GM19438 (cell line): ENCODE results near the gene THSD4.
"Not testable (repeated sequence)": the region's sequence is repeated elsewhere in the genome, so short reads cannot be mapped to it uniquely, and the experiment has no call there.

Source experiments
- ATAC-seq: cut with Tn5 transposase; IDR thresholded peaks from one replicate; pipeline ENCODE4 v1.9.1; 2021; ENCODE audit warnings: low read depth; ENCODE audit not compliant: unreplicated experiment

Gene THSD4

GRCh38 chr15:71180986-71181853 is 65.9 kb downstream of the THSD4 start:
- no peak for ATAC-seq

DNA sequence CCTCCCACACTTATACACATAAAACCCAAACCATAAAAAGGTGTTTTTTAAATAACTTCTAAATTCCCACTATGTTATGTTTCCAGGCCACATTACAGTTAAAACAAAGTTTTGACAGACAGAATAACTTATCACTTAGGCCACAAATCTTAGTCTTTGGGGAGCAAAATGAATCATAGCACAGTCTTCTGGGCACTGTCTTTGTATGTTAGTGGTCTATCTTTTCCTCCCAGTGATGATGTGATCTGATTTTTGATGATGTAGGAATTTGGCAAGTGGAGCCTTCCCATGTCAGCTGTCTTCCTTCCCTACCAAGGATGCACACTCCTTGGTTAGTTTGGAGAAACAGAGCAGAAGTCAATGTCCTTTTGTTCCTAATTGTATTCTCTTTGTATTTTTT is 67.3 kb downstream of the THSD4 start:
- ATAC-seq: no peak

- no peak for ATAC-seq
These were observed 67.8 kb downstream of the THSD4 start for GRCh38 chr15:71183063-71183462.

- ATAC-seq: no peak
These were observed 70.4 kb downstream of the THSD4 start for GRCh38 chr15:71185706-71186105.

- no peak for ATAC-seq
These were observed 71.0 kb downstream of the THSD4 start for GRCh38 chr15:71186267-71186666.

DNA sequence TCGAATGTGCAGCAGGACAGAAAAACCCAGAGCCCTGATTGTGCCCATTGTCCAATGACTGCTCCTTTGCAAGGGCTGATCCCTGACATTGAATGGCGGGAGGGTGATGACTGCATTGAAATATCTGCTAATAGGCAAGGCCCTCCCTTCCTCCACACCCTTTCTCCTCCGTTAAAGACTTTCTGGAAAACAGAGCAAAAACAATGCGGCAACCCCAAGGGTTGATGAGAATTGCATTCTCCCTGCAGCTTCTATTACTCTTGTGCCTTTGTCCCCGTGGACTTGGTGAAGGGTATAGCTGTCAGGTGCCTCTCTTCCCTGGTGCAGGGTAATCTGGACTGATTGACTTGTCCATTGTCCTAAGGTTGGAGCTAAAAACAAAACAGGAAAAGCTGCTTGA is 71.8 kb downstream of the THSD4 start:
- ATAC-seq: no peak

DNA sequence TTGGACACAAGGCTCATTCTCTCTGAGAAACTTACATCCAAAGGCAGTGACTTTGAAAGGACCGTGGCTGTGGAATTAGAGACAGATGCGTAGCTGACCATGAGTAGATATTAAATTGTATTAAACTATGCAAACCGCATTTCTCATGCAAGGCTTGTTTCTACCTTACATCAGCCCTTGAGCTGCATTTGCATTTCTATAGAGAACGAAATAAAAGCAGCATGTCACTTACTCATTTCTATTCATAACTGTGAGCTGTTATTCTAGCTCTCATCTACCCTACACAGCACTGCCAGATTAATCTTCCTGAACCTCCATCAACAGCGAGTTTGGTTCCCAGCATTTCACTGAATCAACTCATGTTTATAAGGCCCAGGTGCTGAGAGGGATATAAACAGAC is 72.3 kb downstream of the THSD4 start:
- no peak for ATAC-seq

DNA sequence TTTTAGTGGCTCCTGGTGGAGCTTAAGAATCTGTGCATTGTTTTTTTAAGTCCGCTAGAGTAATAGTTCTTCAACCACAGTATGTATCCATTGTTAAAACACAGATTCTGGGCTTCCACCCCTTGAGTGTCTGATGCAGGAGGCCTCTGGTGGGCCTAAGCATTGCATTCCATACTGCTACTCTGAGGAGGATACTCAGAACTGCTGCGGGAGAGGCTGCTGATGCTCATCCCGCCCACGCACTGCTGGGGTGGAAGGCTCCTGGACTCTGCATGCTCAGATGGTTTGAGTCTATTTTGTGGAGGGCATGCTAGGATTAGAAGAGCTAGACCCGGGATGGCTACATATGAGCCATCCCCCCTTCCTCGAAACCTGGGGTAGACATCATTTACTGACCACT is 74.4 kb downstream of the THSD4 start:
- ATAC-seq: no peak

DNA sequence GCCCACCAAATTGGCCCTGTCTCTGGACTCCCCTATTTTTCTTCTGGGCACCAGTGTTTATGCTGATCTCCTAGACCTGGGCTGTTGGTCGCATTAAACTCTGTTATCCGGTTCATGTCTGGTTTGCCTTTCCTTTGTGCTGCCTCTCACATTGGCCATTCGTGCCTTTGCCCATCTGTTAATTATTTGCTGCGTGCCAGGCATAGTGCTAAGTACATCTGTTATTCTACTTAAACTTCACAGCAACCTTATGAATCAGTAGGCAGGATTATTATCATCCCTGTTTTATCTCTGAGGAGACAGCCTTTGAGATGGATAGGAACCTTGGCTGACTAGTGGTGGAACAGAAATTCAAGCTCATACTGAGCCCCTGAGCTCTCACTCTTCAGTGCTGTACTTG is 76.0 kb downstream of the THSD4 start:
- no peak for ATAC-seq

DNA sequence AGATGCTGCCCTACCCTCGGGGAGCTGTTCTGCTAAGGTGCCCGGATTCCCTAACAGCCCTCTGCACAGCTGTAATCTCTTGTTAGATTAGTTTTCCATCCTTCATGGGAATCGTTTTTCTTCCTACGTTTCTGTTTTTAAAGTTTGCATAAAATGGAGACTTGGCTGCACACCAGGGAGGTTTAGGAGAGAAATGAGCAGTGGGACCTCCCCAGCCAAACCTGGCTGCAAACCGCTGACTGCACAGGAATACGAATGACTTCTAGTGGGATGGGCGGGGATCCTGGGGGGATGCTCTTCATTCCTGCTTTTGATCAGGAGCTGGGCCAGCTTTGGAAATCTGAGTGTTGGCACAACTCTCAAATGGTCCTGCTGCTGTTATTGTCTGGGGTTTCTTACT is 77.5 kb downstream of the THSD4 start:
- ATAC-seq: no peak

DNA sequence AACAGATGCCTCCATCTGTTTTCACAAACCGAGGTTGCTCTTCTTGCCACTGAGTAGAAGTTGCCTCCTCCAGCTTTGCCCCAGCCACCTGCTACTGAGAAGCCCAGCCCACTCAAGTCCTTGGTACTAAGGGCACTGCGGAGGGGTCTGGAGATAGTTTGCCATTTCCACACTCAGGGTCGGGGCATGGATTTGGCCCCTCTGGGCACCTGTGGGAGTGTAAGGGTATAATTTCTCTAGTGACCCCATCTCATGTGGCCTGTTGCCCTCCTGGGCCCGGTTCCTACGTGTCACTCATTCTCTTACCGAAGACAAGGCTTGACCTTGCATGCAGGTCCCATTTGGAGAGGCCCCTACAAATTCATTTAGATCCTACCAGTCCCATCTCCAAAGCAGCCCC is 79.0 kb downstream of the THSD4 start:
- ATAC-seq: no peak

DNA sequence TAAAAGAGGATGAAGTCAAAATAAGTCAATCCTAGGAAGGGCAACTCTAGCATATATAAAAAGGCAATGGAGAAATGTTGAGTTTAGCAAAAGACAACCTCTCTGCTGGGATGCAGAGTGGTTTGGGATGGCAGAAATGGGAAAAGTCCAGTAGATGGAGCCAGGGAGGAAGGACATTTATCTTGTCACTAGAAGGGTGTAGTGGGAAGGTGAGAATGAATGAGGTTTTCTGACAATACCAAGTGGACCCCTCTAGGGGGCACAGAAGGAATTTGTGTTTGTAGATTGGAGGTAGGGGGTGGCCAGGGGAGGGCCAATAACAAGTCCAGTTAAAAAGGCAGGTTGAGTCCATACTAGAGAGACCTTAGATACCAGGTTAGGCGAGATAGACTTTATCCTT is 80.0 kb downstream of the THSD4 start:
- ATAC-seq: no peak

DNA sequence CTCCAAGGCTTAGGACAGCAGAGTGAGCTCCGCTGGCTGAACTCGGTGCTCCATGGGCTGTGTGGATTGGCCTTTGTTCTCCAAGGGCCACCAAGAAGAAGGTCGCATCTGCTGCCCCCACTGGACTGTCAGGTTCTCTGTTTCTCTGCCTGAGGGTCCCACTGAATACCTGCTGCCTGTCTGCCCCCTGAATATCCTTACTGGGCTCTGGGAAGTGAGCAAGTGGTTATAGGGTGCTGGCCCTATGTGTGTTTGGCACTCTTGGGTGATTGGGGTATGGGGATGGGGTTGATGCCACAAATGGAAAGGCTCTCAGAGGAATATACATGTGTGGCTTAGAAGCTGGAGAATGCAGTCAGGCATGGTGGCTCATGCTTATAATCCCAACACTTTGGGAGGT is 82.3 kb downstream of the THSD4 start:
- no peak for ATAC-seq

GRCh38 chr15:71198846-71199245 is 83.6 kb downstream of the THSD4 start:
- ATAC-seq: no peak

- ATAC-seq: no peak
These were observed 84.4 kb downstream of the THSD4 start for GRCh38 chr15:71199384-71200351.

DNA sequence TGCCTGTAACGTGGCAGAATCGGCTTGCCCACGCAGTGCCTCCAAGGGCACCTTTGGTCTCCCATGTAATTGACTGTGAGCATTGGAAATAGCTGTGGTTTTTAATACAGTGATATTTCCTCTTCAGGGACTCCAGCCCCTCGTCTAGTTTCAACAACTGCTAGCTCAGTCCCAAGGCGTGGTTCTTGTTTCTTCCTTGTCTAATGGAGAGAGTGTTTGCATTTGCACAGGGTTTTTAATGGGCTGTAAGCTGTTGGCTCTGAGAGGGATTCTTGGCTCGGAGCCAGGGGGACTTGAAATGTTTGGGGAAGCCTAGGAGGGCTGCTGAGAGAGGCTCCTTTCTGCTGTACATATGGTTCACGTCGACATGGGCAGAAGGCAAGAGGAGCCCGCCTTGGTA is 86.2 kb downstream of the THSD4 start:
- ATAC-seq: no peak

DNA sequence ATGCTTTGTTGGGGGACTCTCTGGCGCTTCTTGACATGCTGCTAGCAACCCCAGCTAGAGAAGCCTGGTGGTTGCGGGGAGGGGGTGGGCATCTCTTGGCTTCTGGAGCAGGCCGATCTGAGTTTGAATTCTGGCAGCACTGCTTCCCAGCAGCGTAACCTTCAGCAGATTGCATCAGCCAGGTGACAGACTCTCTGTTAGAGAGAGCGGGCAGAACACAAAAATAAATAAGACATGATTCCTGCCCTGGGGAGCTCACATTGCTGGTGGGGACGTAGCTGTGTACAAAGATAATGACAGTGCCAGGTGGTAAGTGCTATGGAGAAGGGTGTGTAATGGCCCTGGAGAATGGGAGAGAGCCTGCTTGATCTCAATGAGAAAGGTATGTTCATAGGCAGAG is 87.4 kb downstream of the THSD4 start:
- no peak for ATAC-seq

- ATAC-seq: no peak
These were observed 88.6 kb downstream of the THSD4 start for GRCh38 chr15:71203586-71204474.

DNA sequence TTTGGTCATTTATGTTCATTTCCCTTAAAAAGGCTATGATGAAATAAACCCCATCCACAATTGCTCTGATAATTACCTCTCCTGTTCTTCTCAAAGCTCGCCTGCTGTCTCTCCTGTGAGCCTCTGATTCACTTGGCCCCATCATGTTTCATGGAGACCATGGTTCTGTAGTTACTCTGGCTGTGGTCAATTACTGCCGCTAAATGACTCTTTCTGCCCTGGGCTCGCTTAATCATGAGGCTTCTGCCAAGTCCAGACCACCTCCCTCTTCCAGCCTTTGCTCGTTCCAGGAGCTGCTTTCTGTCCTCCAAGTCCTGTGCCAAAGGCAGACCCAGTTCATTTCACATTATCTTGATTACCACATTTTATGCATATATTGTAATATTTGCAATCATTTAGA is 91.9 kb downstream of the THSD4 start:
- no peak for ATAC-seq

GRCh38 chr15:71212146-71212545 is 96.9 kb downstream of the THSD4 start:
- ATAC-seq: no peak

- ATAC-seq: not testable (repeated sequence)
These were observed 98.7 kb downstream of the THSD4 start for GRCh38 chr15:71213943-71214342.
